Neuronal stem cell (in vitro differentiated cells): ENCODE data around the gene TEDDM1.

Experiments used
- DNase-seq: peaks from one replicate; pipeline ENCODE4 v3.0.0-alpha.2; 2013; ENCODE audit warnings: low spot score
- H2AFZ ChIP-seq: one replicate; pipeline ENCODE4 v1.6.1; 2013; ENCODE audit warnings: mild to moderate bottlenecking, low read length, inconsistent platforms
- H2AK5ac ChIP-seq: 2 replicates; pipeline ENCODE4 v1.6.1; 2013; ENCODE audit warnings: low read depth, mild to moderate bottlenecking, inconsistent platforms, low read length, moderate library complexity, mixed read lengths
- H2BK120ac ChIP-seq: 2 replicates; pipeline ENCODE4 v1.6.1; 2013; ENCODE audit warnings: low read depth, mild to moderate bottlenecking, inconsistent platforms, low read length, moderate library complexity, mixed read lengths
- H2BK12ac ChIP-seq: one replicate; pipeline ENCODE4 v1.6.1; 2013; ENCODE audit warnings: low read length, inconsistent platforms
- H2BK15ac ChIP-seq: 2 replicates; pipeline ENCODE4 v1.6.1; 2013; ENCODE audit warnings: mild to moderate bottlenecking, low read length, inconsistent platforms, mixed read lengths
- H2BK5ac ChIP-seq: one replicate; pipeline ENCODE4 v1.6.1; 2013; ENCODE audit warnings: inconsistent platforms, mild to moderate bottlenecking, low read length, moderate library complexity
- H3K14ac ChIP-seq: one replicate; pipeline ENCODE4 v1.6.1; 2013; ENCODE audit warnings: low read length, inconsistent platforms
- H3K18ac ChIP-seq: 2 replicates; pipeline ENCODE4 v1.6.1; 2013; ENCODE audit warnings: low read length, inconsistent platforms
- H3K23ac ChIP-seq: 2 replicates; pipeline ENCODE4 v1.6.1; 2013; ENCODE audit warnings: low read depth, mild to moderate bottlenecking, mixed read lengths, low read length, inconsistent platforms; ENCODE audit not compliant: poor library complexity
- H3K27ac ChIP-seq: replicated peaks from 3 replicates; pipeline ENCODE4 v1.5.1; 2013; ENCODE audit warnings: low read length, inconsistent platforms
- H3K27me3 ChIP-seq, 3 experiments: 2 replicates each; pipeline ENCODE4 v1.6.1; 2013; ENCODE audit warnings: low read length in 3 of 3, mild to moderate bottlenecking in 2 of 3, inconsistent platforms in 1 of 3, low read depth in 1 of 3, mixed read lengths in 1 of 3, moderate library complexity in 1 of 3; ENCODE audit not compliant: control insufficient read depth in 3 of 3, insufficient read depth in 3 of 3
- H3K36me3 ChIP-seq, 2 donors: replicated peaks in 1 of 2; 2 replicates each; pipeline ENCODE4 v1.6.1; 2013; ENCODE audit warnings: low read length in 2 of 2; ENCODE audit not compliant: control insufficient read depth in 2 of 2, insufficient read depth in 2 of 2
- H3K4ac ChIP-seq: 2 replicates; pipeline ENCODE4 v1.6.1; 2013; ENCODE audit warnings: inconsistent platforms, mild to moderate bottlenecking, low read length, moderate library complexity
- H3K4me1 ChIP-seq, 2 donors: 1 replicate in 1 of 2; 2 replicates in 1 of 2; pipeline ENCODE4 v1.6.1; 2013; ENCODE audit warnings: low read length in 2 of 2, low read depth in 1 of 2; ENCODE audit not compliant: control insufficient read depth in 2 of 2, insufficient read depth in 1 of 2
- H3K4me2 ChIP-seq: one replicate; pipeline ENCODE4 v1.6.1; 2013; ENCODE audit warnings: mild to moderate bottlenecking, low read length, inconsistent platforms; ENCODE audit not compliant: insufficient read depth, poor library complexity, severe bottlenecking
- H3K4me3 ChIP-seq, 2 donors: 2 replicates each; pipeline ENCODE4 v1.5.1; 2013; ENCODE audit warnings: low read length in 2 of 2, mild to moderate bottlenecking in 2 of 2, inconsistent platforms in 1 of 2, moderate library complexity in 1 of 2
- H3K79me1 ChIP-seq: one replicate; pipeline ENCODE4 v1.6.1; 2013; ENCODE audit warnings: low read depth, mild to moderate bottlenecking, inconsistent platforms, low read length, moderate library complexity
- H3K9ac ChIP-seq: one replicate; pipeline ENCODE4 v1.6.1; 2013; ENCODE audit warnings: mild to moderate bottlenecking, low read depth, low read length, inconsistent platforms; ENCODE audit not compliant: poor library complexity
- H3K9me3 ChIP-seq, 2 donors: replicated peaks in 1 of 2; 2 replicates each; pipeline versions ENCODE3 to v1.6.1; 2013; ENCODE audit warnings: low read length in 2 of 2, mild to moderate bottlenecking in 2 of 2, inconsistent platforms in 1 of 2, low read depth in 1 of 2, mixed read lengths in 1 of 2, moderate library complexity in 1 of 2; ENCODE audit not compliant: control insufficient read depth in 2 of 2, insufficient read depth in 1 of 2
- H4K8ac ChIP-seq: one replicate; pipeline ENCODE4 v1.6.1; 2013; ENCODE audit warnings: low read depth, mild to moderate bottlenecking, inconsistent platforms, low read length, moderate library complexity
- H4K91ac ChIP-seq: one replicate; pipeline ENCODE4 v1.6.1; 2013; ENCODE audit warnings: low read length, low read depth, mild to moderate bottlenecking, inconsistent platforms; ENCODE audit not compliant: poor library complexity
- WGBS, 2 donors: extraction: QIAGEN DNeasy Blood & Tissue Kit; methylation state at CpG; one replicate each; pipeline ENCODE4 v1.1.7; 2013; ENCODE audit warnings: missing lambda C conversion rate in 2 of 2, mixed read lengths in 1 of 2; ENCODE audit not compliant: insufficient read length in 2 of 2, insufficient replicate concordance in 1 of 2; ENCODE audit errors: extremely low coverage in 2 of 2; 5-methylcytosine and 5-hydroxymethylcytosine counted together

The TEDDM1 gene

DNA sequence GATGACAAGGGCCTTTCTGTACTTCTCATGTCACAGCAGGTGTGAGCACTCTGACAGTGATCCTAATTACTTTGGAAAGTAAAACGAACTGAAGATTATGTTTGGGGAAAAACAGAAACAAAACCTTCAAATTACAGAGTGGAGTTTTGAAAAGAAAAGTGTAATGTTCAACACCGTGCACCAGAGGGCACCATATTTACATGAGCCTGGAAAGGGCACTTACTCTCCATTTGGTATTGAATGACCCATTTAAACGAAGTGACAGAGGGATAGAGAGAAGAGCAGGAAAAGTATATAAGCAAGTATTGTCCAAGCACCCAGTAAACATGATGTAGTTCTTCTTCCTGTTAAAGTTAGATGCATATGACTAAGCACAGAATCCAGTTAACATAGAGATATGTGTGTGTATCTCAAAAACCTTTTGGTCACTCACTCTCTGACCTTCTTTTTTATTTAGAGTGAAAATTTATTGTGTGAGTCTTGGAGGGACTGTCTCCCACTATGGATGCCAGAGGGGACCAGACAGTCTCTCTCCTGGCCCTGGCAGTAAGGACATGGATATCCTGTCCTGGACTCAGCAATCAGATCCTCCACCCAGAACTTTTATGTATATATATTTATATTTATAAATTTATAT lies 45.7 kb upstream of the TEDDM1 start:
- Histone ChIP-seq H2AK5ac (no peak overlapping the region), H2BK5ac (no peak overlapping the region), H4K8ac (no peak overlapping the region), H3K27ac (no peak overlapping the region), H2BK120ac (no peak overlapping the region), H2BK15ac (no peak overlapping the region), H3K79me1 (no peaks in the 10 kb centered on the region), H3K4me1 (peaks cover 0 to 2% of the 10 kb centered on the region in 2 donors), H3K4ac (no peak overlapping the region), H4K91ac (no peak overlapping the region), H3K14ac (no peak overlapping the region), H3K9ac (no peak overlapping the region), H2AFZ (no peak overlapping the region), H3K23ac (no peak overlapping the region), H3K36me3 (no peaks in the 10 kb centered on the region), H3K27me3 (no peaks in the 10 kb centered on the region), H3K4me2 (no peak overlapping the region), H2BK12ac (no peak overlapping the region), H3K9me3 (no peaks in the 10 kb centered on the region), H3K18ac (no peak overlapping the region), H3K4me3 (no peak overlapping the region)
- no CpG with 5 or more reads among the region's 3 CpGs for WGBS, 2 donors
- DNase-seq: peak; percentile 18

DNA sequence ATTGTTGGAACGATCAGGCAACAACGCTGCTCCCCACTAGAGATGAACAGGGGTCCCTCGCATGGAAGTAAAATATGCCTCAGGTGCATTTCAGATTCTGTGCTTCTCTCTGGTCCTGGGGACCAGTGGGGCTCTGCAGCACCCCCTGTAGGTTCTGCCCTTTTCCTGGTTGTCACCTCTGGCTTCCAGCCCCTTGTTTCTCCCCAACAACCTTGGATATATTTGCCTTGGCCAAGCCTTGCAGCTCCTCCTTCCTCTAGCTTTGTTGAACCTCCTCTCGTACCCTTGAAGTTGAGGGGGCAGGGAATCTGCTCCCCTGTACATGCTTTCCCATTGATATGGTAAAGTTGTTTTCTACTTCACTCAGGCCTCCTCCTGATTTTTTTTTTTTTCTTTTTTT lies 44.0 kb upstream of the TEDDM1 start:
- DNase-seq: no peak
- Histone ChIP-seq H3K14ac (no peak overlapping the region), H3K27ac (no peak overlapping the region), H4K8ac (no peak overlapping the region), H3K9me3 (no peaks in the 10 kb centered on the region), H3K9ac (peak overlapping the region; percentile 12), H2BK12ac (no peak overlapping the region), H2BK120ac (no peak overlapping the region), H2BK5ac (peak overlapping the region; percentile 50), H3K4ac (no peak overlapping the region), H3K4me1 (peaks cover 0 to 2% of the 10 kb centered on the region in 2 donors), H3K23ac (no peak overlapping the region), H3K18ac (no peak overlapping the region), H3K27me3 (no peaks in the 10 kb centered on the region), H2AK5ac (no peak overlapping the region), H3K79me1 (no peaks in the 10 kb centered on the region), H3K36me3 (no peaks in the 10 kb centered on the region), H4K91ac (no peak overlapping the region), H3K4me3 (no peak overlapping the region), H2AFZ (no peak overlapping the region), H3K4me2 (no peak overlapping the region), H2BK15ac (no peak overlapping the region)
- WGBS, 2 donors: no CpG with 5 or more reads among the region's 4 CpGs

DNA sequence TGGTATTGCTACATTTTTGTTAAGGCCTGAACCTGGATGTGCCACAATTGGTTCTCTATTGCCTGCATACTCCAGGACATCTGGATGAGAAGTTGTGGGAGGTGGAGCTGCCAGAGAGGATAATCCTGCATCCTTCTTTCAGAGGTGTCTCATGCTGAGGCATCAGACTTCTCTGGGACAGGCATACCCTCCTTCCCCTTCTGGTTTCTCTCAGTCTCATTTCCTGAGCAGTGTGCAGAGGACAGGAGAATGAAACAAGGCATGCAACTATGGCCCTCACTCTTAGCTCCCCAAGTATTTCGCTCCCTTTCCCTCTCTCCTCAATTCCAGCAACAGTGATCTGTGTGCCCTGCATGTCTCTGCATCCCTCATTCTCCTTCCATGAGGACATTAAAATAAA lies 41.9 kb upstream of the TEDDM1 start:
- peaks cover 0 to 2% of the 10 kb centered on the region in 2 donors for H3K4me1 ChIP-seq
- no peak overlapping the region for H2BK120ac ChIP-seq
- H3K4me2 ChIP-seq: no peak overlapping the region
- no peak overlapping the region for H2AK5ac ChIP-seq
- H2BK15ac ChIP-seq: no peak overlapping the region
- H3K36me3 ChIP-seq: no peaks in the 10 kb centered on the region
- H2BK12ac ChIP-seq: no peak overlapping the region
- no peaks in the 10 kb centered on the region for H3K79me1 ChIP-seq
- no peak overlapping the region for H3K14ac ChIP-seq
- no peak overlapping the region for H3K18ac ChIP-seq
- DNase-seq: no peak
- no CpG with 5 or more reads among the region's 1 CpG for WGBS, 2 donors
- H4K8ac ChIP-seq: no peak overlapping the region
- no peak overlapping the region for H4K91ac ChIP-seq
- no peaks in the 10 kb centered on the region for H3K27me3 ChIP-seq
- no peak overlapping the region for H2AFZ ChIP-seq
- H3K23ac ChIP-seq: no peak overlapping the region
- no peak overlapping the region for H3K4me3 ChIP-seq
- no peaks in the 10 kb centered on the region for H3K9me3 ChIP-seq
- H2BK5ac ChIP-seq: no peak overlapping the region
- H3K9ac ChIP-seq: no peak overlapping the region
- H3K27ac ChIP-seq: no peak overlapping the region
- H3K4ac ChIP-seq: no peak overlapping the region

DNA sequence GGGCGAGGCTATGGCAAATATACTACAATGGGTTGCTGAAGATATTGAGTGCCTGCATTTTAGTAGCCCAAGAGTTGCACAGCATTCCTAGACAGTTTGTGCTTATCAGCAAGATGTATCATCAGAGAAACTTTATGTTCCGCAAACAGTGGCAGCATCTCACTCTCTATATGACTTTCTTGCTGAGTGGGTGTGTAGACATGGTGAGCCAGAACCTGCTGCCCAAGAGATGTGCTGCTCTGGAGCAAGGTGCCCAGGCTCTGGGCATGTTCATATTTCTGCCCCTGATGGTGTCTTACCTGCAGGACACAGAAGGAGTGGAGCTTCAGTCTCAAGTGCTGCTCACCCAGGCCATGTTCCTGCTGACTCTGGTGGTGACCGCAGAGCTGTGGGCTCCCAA lies 41.3 kb upstream of the TEDDM1 start:
- H3K79me1 ChIP-seq: no peaks in the 10 kb centered on the region
- H2AK5ac ChIP-seq: no peak overlapping the region
- no CpG with 5 or more reads among the region's 3 CpGs for whole genome bisulfite sequencing, 2 donors
- H3K14ac ChIP-seq: no peak overlapping the region
- no peak overlapping the region for H3K9ac ChIP-seq
- no peaks in the 10 kb centered on the region for H3K36me3 ChIP-seq
- H2BK12ac ChIP-seq: no peak overlapping the region
- H3K4me2 ChIP-seq: no peak overlapping the region
- H3K18ac ChIP-seq: no peak overlapping the region
- H3K27me3 ChIP-seq: no peaks in the 10 kb centered on the region
- H3K27ac ChIP-seq: no peak overlapping the region
- H3K4me3 ChIP-seq: no peak overlapping the region
- H2BK120ac ChIP-seq: no peak overlapping the region
- H3K23ac ChIP-seq: no peak overlapping the region
- H3K4me1 ChIP-seq: peaks cover 0 to 2% of the 10 kb centered on the region in 2 donors
- no peaks in the 10 kb centered on the region for H3K9me3 ChIP-seq
- H2BK5ac ChIP-seq: no peak overlapping the region
- H3K4ac ChIP-seq: no peak overlapping the region
- no peak overlapping the region for H4K91ac ChIP-seq
- H2AFZ ChIP-seq: no peak overlapping the region
- no peak overlapping the region for H4K8ac ChIP-seq
- no peak overlapping the region for H2BK15ac ChIP-seq
- no peak for DNase-seq
